GM23248 (cell line): Measurements from ENCODE around the gene TNNT2. TPM values are rescaled to one million over a fixed set of nuclear protein-coding genes. Genes with fewer than 3 reads are reported as not detected.

Experiments
- DNase-seq: peaks from one replicate; pipeline ENCODE4 v3.0.0-alpha.2; 2015
- H2AFZ ChIP-seq: fragments of 200-600 bp; sonication (generic); 2 replicates; pipeline ENCODE4 v1.6.1; 2016; ENCODE audit warnings: antibody characterized with exemption
- H3F3A ChIP-seq: fragments of 200-600 bp; sonication (generic); 2 replicates; pipeline ENCODE4 v1.6.1; 2016; ENCODE audit warnings: mild to moderate bottlenecking, antibody characterized with exemption, mixed run types; ENCODE audit not compliant: insufficient read depth
- H3K27ac ChIP-seq: fragments of 200-600 bp; sonication (generic); 2 replicates; pipeline ENCODE4 v1.5.1; 2016; ENCODE audit warnings: mild to moderate bottlenecking
- H3K27me3 ChIP-seq: fragments of 200-600 bp; sonication (generic); replicated peaks from 2 replicates; pipeline ENCODE4 v1.6.1; 2016; ENCODE audit warnings: mild to moderate bottlenecking; ENCODE audit not compliant: insufficient read depth
- H3K36me3 ChIP-seq: fragments of 200-600 bp; sonication (generic); 2 replicates; pipeline ENCODE4 v1.6.1; 2016; ENCODE audit warnings: low read depth, mild to moderate bottlenecking
- H3K4me1 ChIP-seq: fragments of 200-600 bp; sonication (generic); 2 replicates; pipeline ENCODE4 v1.6.1; 2016; ENCODE audit warnings: mild to moderate bottlenecking; ENCODE audit not compliant: insufficient read depth
- H3K4me2 ChIP-seq: fragments of 200-600 bp; sonication (generic); one replicate; pipeline ENCODE4 v1.6.1; 2016; ENCODE audit warnings: mild to moderate bottlenecking; ENCODE audit not compliant: unreplicated experiment
- H3K4me3 ChIP-seq: fragments of 200-600 bp; sonication (generic); 2 replicates; pipeline ENCODE4 v1.5.1; 2016; ENCODE audit warnings: mild to moderate bottlenecking
- H3K79me2 ChIP-seq: fragments of 200-600 bp; sonication (generic); 2 replicates; pipeline ENCODE4 v1.6.1; 2016; ENCODE audit warnings: mild to moderate bottlenecking; ENCODE audit not compliant: insufficient read depth
- H3K9ac ChIP-seq: fragments of 200-600 bp; sonication (generic); 2 replicates; pipeline ENCODE4 v1.6.1; 2016; ENCODE audit warnings: mild to moderate bottlenecking
- H3K9me2 ChIP-seq: fragments of 200-600 bp; sonication (generic); 2 replicates; pipeline ENCODE4 v1.6.1; 2016; ENCODE audit warnings: mixed run types, mild to moderate bottlenecking, moderate library complexity; ENCODE audit not compliant: insufficient read depth
- H3K9me3 ChIP-seq: fragments of 200-600 bp; sonication (generic); one replicate; pipeline ENCODE4 v1.6.1; 2017; ENCODE audit warnings: low read depth
- H4K20me1 ChIP-seq: fragments of 200-600 bp; sonication (generic); 2 replicates; pipeline ENCODE4 v1.6.0; 2016; ENCODE audit not compliant: insufficient read depth
- EZH2 ChIP-seq: fragments of 200-600 bp; sonication (generic); IDR thresholded peaks from 2 replicates; pipeline ENCODE4 v1.6.1; 2018; ENCODE audit warnings: antibody characterized with exemption, mild to moderate bottlenecking; ENCODE audit not compliant: insufficient read depth, poor library complexity, severe bottlenecking
- EZH2phosphoT487 ChIP-seq: fragments of 200-600 bp; sonication (generic); IDR thresholded peaks from 2 replicates; pipeline ENCODE4 v1.6.1; 2018; ENCODE audit warnings: antibody characterized with exemption, moderate library complexity, mild to moderate bottlenecking, low read depth; ENCODE audit not compliant: insufficient read depth
- WGBS, 2 experiments: methylation state at CpG; one replicate each; pipeline ENCODE4 v1.1.6; 2015 to 2017; ENCODE audit warnings: low lambda C conversion rate in 2 of 2, low coverage in 1 of 2; ENCODE audit errors: missing lambda C conversion rate in 2 of 2; 5-methylcytosine and 5-hydroxymethylcytosine counted together
- in situ Hi-C: fragments of 300-500 bp; cut with MboI; formaldehyde crosslinking; loops from 2 replicates; pipeline ENCODE4 v1.15.0; 2020
- polyA plus RNA-seq: library from polyadenylated mRNA; unstranded; fragments of >200 nt; fragmentation: Nextera tagmentation; extraction: Ambion mirVana; gene quantifications from 2 replicates; pipeline ENCODE4 v1.2.1, GENCODE V29; 2016
- total RNA-seq: library from RNA; depleted of rRNA; stranded (reverse); fragments of >200 nt; shearing (Covaris generic); gene quantifications from 2 replicates; pipeline ENCODE4 v1.2.3, GENCODE V29; 2014

Gene TNNT2
- total and polyA plus RNA-seq, 2 experiments from 2014 or later: not detected

- no peaks in the 10 kb centered on the region for H3K9me3 ChIP-seq
- 52 to 58% methylated on average over 5 of the region's 5 CpGs for WGBS, 2 experiments
- H3K9me2 ChIP-seq: no peaks in the 10 kb centered on the region
- peaks cover 19% of the 10 kb centered on the region for H3K27me3 ChIP-seq
- no peak overlapping the region for H3K9ac ChIP-seq
- H3K79me2 ChIP-seq: no peaks in the 10 kb centered on the region
- H3K4me2 ChIP-seq: no peak overlapping the region
- in situ Hi-C loops: no loop called here
- no peak overlapping the region for H3K27ac ChIP-seq
- H2AFZ ChIP-seq: no peak overlapping the region
- H4K20me1 ChIP-seq: no peaks in the 10 kb centered on the region
- H3F3A ChIP-seq: no peaks in the 10 kb centered on the region
- DNase-seq: peak; percentile 71
- no peaks in the 10 kb centered on the region for H3K36me3 ChIP-seq
- H3K4me1 ChIP-seq: no peaks in the 10 kb centered on the region
- TF ChIP-seq EZH2 (no peak), EZH2phosphoT487 (no peak)
- no peak overlapping the region for H3K4me3 ChIP-seq
Observed at GRCh38 chr1:201346337-201346939, 31.0 kb downstream of the TNNT2 start.

GRCh38 chr1:201345081-201345355, 32.5 kb downstream of the TNNT2 start:
- in situ Hi-C loops: no loop called here
- 84 to 97% methylated on average over 5 of the region's 5 CpGs for WGBS, 2 experiments

GRCh38 chr1:201344206-201345080, 33.0 kb downstream of the TNNT2 start:
- no peak overlapping the region for H3K9ac ChIP-seq
- peaks cover 32% of the 10 kb centered on the region for H3K27me3 ChIP-seq
- peaks cover 3% of the 10 kb centered on the region for H3K9me3 ChIP-seq
- no peaks in the 10 kb centered on the region for H3K4me1 ChIP-seq
- no peaks in the 10 kb centered on the region for H3K9me2 ChIP-seq
- in situ Hi-C loops: no loop called here
- TF ChIP-seq EZH2phosphoT487 (no peak), EZH2 (no peak)
- no peaks in the 10 kb centered on the region for H3F3A ChIP-seq
- no peak overlapping the region for H3K4me3 ChIP-seq
- no peak overlapping the region for H2AFZ ChIP-seq
- H3K79me2 ChIP-seq: no peaks in the 10 kb centered on the region
- H4K20me1 ChIP-seq: no peaks in the 10 kb centered on the region
- DNase-seq: no peak
- H3K36me3 ChIP-seq: no peaks in the 10 kb centered on the region
- no peak overlapping the region for H3K4me2 ChIP-seq
- WGBS, 2 experiments: 42 to 50% methylated on average over 6 to 7 of the region's 7 CpGs
- H3K27ac ChIP-seq: no peak overlapping the region

More at GRCh38 chr1:201345081-201345355, 32.5 kb downstream of the TNNT2 start:
- H3K27ac ChIP-seq: no peak overlapping the region
- TF ChIP-seq EZH2 (no peak), EZH2phosphoT487 (no peak)
- H3K4me2 ChIP-seq: no peak overlapping the region
- H3K27me3 ChIP-seq: peaks cover 29% of the 10 kb centered on the region
- no peaks in the 10 kb centered on the region for H3K4me1 ChIP-seq
- H3K9me3 ChIP-seq: peaks cover 3% of the 10 kb centered on the region
- DNase-seq: no peak
- no peaks in the 10 kb centered on the region for H4K20me1 ChIP-seq
- no peaks in the 10 kb centered on the region for H3F3A ChIP-seq
- no peak overlapping the region for H3K9ac ChIP-seq
- H3K9me2 ChIP-seq: no peaks in the 10 kb centered on the region
- no peak overlapping the region for H3K4me3 ChIP-seq
- H3K36me3 ChIP-seq: no peaks in the 10 kb centered on the region
- H3K79me2 ChIP-seq: no peaks in the 10 kb centered on the region
- no peak overlapping the region for H2AFZ ChIP-seq

GRCh38 chr1:201341377-201341776, 36.1 kb downstream of the TNNT2 start:
- no peak overlapping the region for H3K27ac ChIP-seq
- WGBS, 2 experiments: 15 to 22% methylated on average over 1 of the region's 1 CpG
- H3K4me2 ChIP-seq: no peak overlapping the region
- H3K9me3 ChIP-seq: peaks cover 3% of the 10 kb centered on the region
- H3K4me1 ChIP-seq: no peaks in the 10 kb centered on the region
- H3K9me2 ChIP-seq: no peaks in the 10 kb centered on the region
- H4K20me1 ChIP-seq: no peaks in the 10 kb centered on the region
- in situ Hi-C loops: no loop called here
- no peak overlapping the region for H3K9ac ChIP-seq
- no peak overlapping the region for H2AFZ ChIP-seq
- H3K79me2 ChIP-seq: no peaks in the 10 kb centered on the region
- DNase-seq: peak; percentile 20
- H3K4me3 ChIP-seq: no peak overlapping the region
- H3K27me3 ChIP-seq: peaks cover 32% of the 10 kb centered on the region
- no peaks in the 10 kb centered on the region for H3F3A ChIP-seq
- TF ChIP-seq EZH2: no peak
- TF ChIP-seq EZH2phosphoT487: no peak
- no peaks in the 10 kb centered on the region for H3K36me3 ChIP-seq
